ENCODE results near the gene FGFBP2.

FGFBP2 gene

GRCh38 chr4:15989424-15989823, 26.4 kb upstream of the FGFBP2 start:
- DNase-seq (ENCODE audit: low spot score) = no peak
- Histone ChIP-seq H2BK5ac (ENCODE audit: low read length) (no peak overlapping the region), H3K27me3 (ENCODE audit: control insufficient read depth in 3 of 3, insufficient read depth in 3 of 3, low read depth in 1 of 3, low read length in 3 of 3) (no peaks in the 10 kb centered on the region), H4K91ac (ENCODE audit: low read depth, low read length, poor library complexity) (no peak overlapping the region), H3K4me3 (ENCODE audit: low read length in 2 of 2) (no peak overlapping the region), H3K23ac (ENCODE audit: low read depth, low read length, poor library complexity) (no peak overlapping the region), H3K4me2 (ENCODE audit: insufficient read depth, low read length, poor library complexity, severe bottlenecking) (no peak overlapping the region), H2BK15ac (ENCODE audit: low read length) (no peak overlapping the region), H2BK120ac (ENCODE audit: low read depth, low read length) (no peak overlapping the region), H3K9ac (ENCODE audit: low read depth, low read length, poor library complexity) (no peak overlapping the region), H3K9me3 (replicated peaks in 1 of 2; ENCODE audit: control insufficient read depth in 2 of 2, insufficient read depth in 1 of 2, low read depth in 1 of 2, low read length in 2 of 2) (peaks cover 2 to 17% of the 10 kb centered on the region in 2 donors), H3K4me1 (ENCODE audit: control insufficient read depth in 2 of 2, insufficient read depth in 1 of 2, low read depth in 1 of 2, low read length in 2 of 2) (no peaks in the 10 kb centered on the region), H3K79me1 (ENCODE audit: low read depth, low read length) (peaks cover 1% of the 10 kb centered on the region), H3K14ac (ENCODE audit: low read length) (no peak overlapping the region), H3K27ac (replicated peaks; ENCODE audit: low read length) (no peak overlapping the region), H4K8ac (ENCODE audit: low read depth, low read length) (no peak overlapping the region), H2BK12ac (ENCODE audit: low read length) (no peak overlapping the region), H2AFZ (ENCODE audit: low read length) (no peak overlapping the region), H3K36me3 (replicated peaks in 1 of 2; ENCODE audit: control insufficient read depth in 2 of 2, insufficient read depth in 2 of 2, low read length in 2 of 2) (peaks cover 43 to 95% of the 10 kb centered on the region in 2 donors), H2AK5ac (ENCODE audit: low read depth, low read length) (no peak overlapping the region), H3K18ac (ENCODE audit: low read length) (no peak overlapping the region), H3K4ac (ENCODE audit: low read length) (no peak overlapping the region)
- WGBS, 2 donors (ENCODE audit: extremely low coverage in 2 of 2, insufficient read length in 2 of 2, insufficient replicate concordance in 1 of 2) = no CpG with 5 or more reads among the region's 6 CpGs

DNA sequence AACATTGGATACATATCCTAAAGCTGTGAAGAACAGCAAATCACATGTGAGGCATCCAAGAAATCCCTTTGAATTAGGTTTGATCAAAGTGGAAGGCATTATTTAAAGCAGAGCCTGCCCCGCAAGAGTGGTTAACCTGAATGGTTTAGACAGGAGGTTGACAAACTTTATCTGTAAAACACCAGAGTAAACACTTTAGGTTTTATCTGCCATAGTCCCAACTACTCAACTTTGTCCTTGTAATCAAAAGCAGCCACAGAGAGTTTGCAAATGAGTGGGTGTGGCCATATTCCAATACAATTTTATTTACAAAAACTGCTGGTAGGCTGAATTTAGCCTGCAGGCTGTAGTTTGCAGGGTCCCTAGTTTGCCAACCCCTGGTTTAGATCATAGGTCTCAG, 25.2 kb upstream of the FGFBP2 start:
- Histone ChIP-seq H3K79me1 (ENCODE audit: low read depth, low read length) (peaks cover 1% of the 10 kb centered on the region), H3K23ac (ENCODE audit: low read depth, low read length, poor library complexity) (no peak overlapping the region), H3K9ac (ENCODE audit: low read depth, low read length, poor library complexity) (no peak overlapping the region), H3K18ac (ENCODE audit: low read length) (no peak overlapping the region), H4K8ac (ENCODE audit: low read depth, low read length) (no peak overlapping the region), H3K36me3 (replicated peaks in 1 of 2; ENCODE audit: control insufficient read depth in 2 of 2, insufficient read depth in 2 of 2, low read length in 2 of 2) (peaks cover 45 to 95% of the 10 kb centered on the region in 2 donors), H3K9me3 (replicated peaks in 1 of 2; ENCODE audit: control insufficient read depth in 2 of 2, insufficient read depth in 1 of 2, low read depth in 1 of 2, low read length in 2 of 2) (peaks cover 2 to 20% of the 10 kb centered on the region in 2 donors), H3K4me1 (ENCODE audit: control insufficient read depth in 2 of 2, insufficient read depth in 1 of 2, low read depth in 1 of 2, low read length in 2 of 2) (no peaks in the 10 kb centered on the region), H3K27ac (replicated peaks; ENCODE audit: low read length) (no peak overlapping the region), H2AFZ (ENCODE audit: low read length) (no peak overlapping the region), H2BK15ac (ENCODE audit: low read length) (no peak overlapping the region), H2BK5ac (ENCODE audit: low read length) (no peak overlapping the region), H3K14ac (ENCODE audit: low read length) (no peak overlapping the region), H2BK12ac (ENCODE audit: low read length) (no peak overlapping the region), H2AK5ac (ENCODE audit: low read depth, low read length) (no peak overlapping the region), H3K27me3 (ENCODE audit: control insufficient read depth in 3 of 3, insufficient read depth in 3 of 3, low read depth in 1 of 3, low read length in 3 of 3) (no peaks in the 10 kb centered on the region), H3K4ac (ENCODE audit: low read length) (no peak overlapping the region), H2BK120ac (ENCODE audit: low read depth, low read length) (no peak overlapping the region), H3K4me2 (ENCODE audit: insufficient read depth, low read length, poor library complexity, severe bottlenecking) (no peak overlapping the region), H3K4me3 (ENCODE audit: low read length in 2 of 2) (no peak overlapping the region), H4K91ac (ENCODE audit: low read depth, low read length, poor library complexity) (no peak overlapping the region)
- WGBS, 2 donors (ENCODE audit: extremely low coverage in 2 of 2, insufficient read length in 2 of 2, insufficient replicate concordance in 1 of 2) = no CpG with 5 or more reads among the region's 1 CpG
- DNase-seq (ENCODE audit: low spot score) = no peak

- Histone ChIP-seq H3K36me3 (replicated peaks in 1 of 2; ENCODE audit: control insufficient read depth in 2 of 2, insufficient read depth in 2 of 2, low read length in 2 of 2) (peaks cover 48 to 96% of the 10 kb centered on the region in 2 donors), H3K4me1 (ENCODE audit: control insufficient read depth in 2 of 2, insufficient read depth in 1 of 2, low read depth in 1 of 2, low read length in 2 of 2) (no peaks in the 10 kb centered on the region), H3K27ac (replicated peaks; ENCODE audit: low read length) (no peak overlapping the region), H2BK120ac (ENCODE audit: low read depth, low read length) (no peak overlapping the region), H2BK15ac (ENCODE audit: low read length) (no peak overlapping the region), H4K8ac (ENCODE audit: low read depth, low read length) (no peak overlapping the region), H2BK12ac (ENCODE audit: low read length) (no peak overlapping the region), H3K4me3 (ENCODE audit: low read length in 2 of 2) (no peak overlapping the region), H3K14ac (ENCODE audit: low read length) (no peak overlapping the region), H2AFZ (ENCODE audit: low read length) (no peak overlapping the region), H2BK5ac (ENCODE audit: low read length) (no peak overlapping the region), H3K27me3 (ENCODE audit: control insufficient read depth in 3 of 3, insufficient read depth in 3 of 3, low read depth in 1 of 3, low read length in 3 of 3) (no peaks in the 10 kb centered on the region), H3K9me3 (replicated peaks in 1 of 2; ENCODE audit: control insufficient read depth in 2 of 2, insufficient read depth in 1 of 2, low read depth in 1 of 2, low read length in 2 of 2) (peaks cover 2 to 20% of the 10 kb centered on the region in 2 donors), H3K4me2 (ENCODE audit: insufficient read depth, low read length, poor library complexity, severe bottlenecking) (no peak overlapping the region), H3K4ac (ENCODE audit: low read length) (no peak overlapping the region), H3K79me1 (ENCODE audit: low read depth, low read length) (peaks cover 1% of the 10 kb centered on the region), H4K91ac (ENCODE audit: low read depth, low read length, poor library complexity) (no peak overlapping the region), H3K23ac (ENCODE audit: low read depth, low read length, poor library complexity) (no peak overlapping the region), H2AK5ac (ENCODE audit: low read depth, low read length) (no peak overlapping the region), H3K18ac (ENCODE audit: low read length) (no peak overlapping the region), H3K9ac (ENCODE audit: low read depth, low read length, poor library complexity) (no peak overlapping the region)
- no peak for DNase-seq (ENCODE audit: low spot score)
- WGBS, 2 donors (ENCODE audit: extremely low coverage in 2 of 2, insufficient read length in 2 of 2, insufficient replicate concordance in 1 of 2) = no CpG with 5 or more reads among the region's 5 CpGs
Observed at GRCh38 chr4:15986907-15987306, 23.9 kb upstream of the FGFBP2 start.

DNA sequence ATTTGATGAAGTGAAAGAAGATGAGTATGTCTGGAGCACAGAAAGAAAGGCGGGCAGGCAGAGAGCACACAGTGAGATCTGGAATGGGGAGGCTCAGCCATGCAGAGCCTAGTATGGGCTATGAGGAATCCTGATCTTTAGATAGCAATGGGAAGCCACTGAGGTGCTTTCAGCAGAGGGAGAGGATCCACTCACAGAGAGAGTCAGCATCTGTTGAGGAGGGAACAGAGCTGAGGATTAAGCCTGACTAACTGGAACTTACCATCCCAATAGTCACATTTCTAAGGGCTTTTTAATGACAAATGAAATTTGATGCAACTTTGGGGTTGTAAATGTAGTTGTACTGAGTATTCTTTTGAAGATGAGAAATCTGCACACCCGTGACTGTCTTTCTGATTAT, 20.6 kb upstream of the FGFBP2 start:
- Histone ChIP-seq H2BK15ac (ENCODE audit: low read length) (no peak overlapping the region), H3K27ac (replicated peaks; ENCODE audit: low read length) (no peak overlapping the region), H2AK5ac (ENCODE audit: low read depth, low read length) (no peak overlapping the region), H3K14ac (ENCODE audit: low read length) (no peak overlapping the region), H2BK120ac (ENCODE audit: low read depth, low read length) (no peak overlapping the region), H3K4me1 (ENCODE audit: control insufficient read depth in 2 of 2, insufficient read depth in 1 of 2, low read depth in 1 of 2, low read length in 2 of 2) (no peaks in the 10 kb centered on the region), H4K8ac (ENCODE audit: low read depth, low read length) (no peak overlapping the region), H2BK12ac (ENCODE audit: low read length) (no peak overlapping the region), H2AFZ (ENCODE audit: low read length) (no peak overlapping the region), H3K9me3 (replicated peaks in 1 of 2; ENCODE audit: control insufficient read depth in 2 of 2, insufficient read depth in 1 of 2, low read depth in 1 of 2, low read length in 2 of 2) (peaks cover 2 to 20% of the 10 kb centered on the region in 2 donors), H3K23ac (ENCODE audit: low read depth, low read length, poor library complexity) (no peak overlapping the region), H3K79me1 (ENCODE audit: low read depth, low read length) (peaks cover 1% of the 10 kb centered on the region), H2BK5ac (ENCODE audit: low read length) (no peak overlapping the region), H3K18ac (ENCODE audit: low read length) (no peak overlapping the region), H3K36me3 (replicated peaks in 1 of 2; ENCODE audit: control insufficient read depth in 2 of 2, insufficient read depth in 2 of 2, low read length in 2 of 2) (peaks cover 32 to 92% of the 10 kb centered on the region in 2 donors), H3K27me3 (ENCODE audit: control insufficient read depth in 3 of 3, insufficient read depth in 3 of 3, low read depth in 1 of 3, low read length in 3 of 3) (no peaks in the 10 kb centered on the region), H4K91ac (ENCODE audit: low read depth, low read length, poor library complexity) (no peak overlapping the region), H3K4me3 (ENCODE audit: low read length in 2 of 2) (no peak overlapping the region), H3K4me2 (ENCODE audit: insufficient read depth, low read length, poor library complexity, severe bottlenecking) (no peak overlapping the region), H3K4ac (ENCODE audit: low read length) (no peak overlapping the region), H3K9ac (ENCODE audit: low read depth, low read length, poor library complexity) (no peak overlapping the region)
- WGBS, 2 donors (ENCODE audit: extremely low coverage in 2 of 2, insufficient read length in 2 of 2, insufficient replicate concordance in 1 of 2) = no CpG with 5 or more reads among the region's 2 CpGs
- no peak for DNase-seq (ENCODE audit: low spot score)
